HuH-7 (cell line): ENCODE measurements around the gene KLF9.

Experiments used
- DNase-seq: peaks from one replicate; pipeline ENCODE4 v3.0.0; 2011; ENCODE audit warnings: low spot score

KLF9 gene

DNA sequence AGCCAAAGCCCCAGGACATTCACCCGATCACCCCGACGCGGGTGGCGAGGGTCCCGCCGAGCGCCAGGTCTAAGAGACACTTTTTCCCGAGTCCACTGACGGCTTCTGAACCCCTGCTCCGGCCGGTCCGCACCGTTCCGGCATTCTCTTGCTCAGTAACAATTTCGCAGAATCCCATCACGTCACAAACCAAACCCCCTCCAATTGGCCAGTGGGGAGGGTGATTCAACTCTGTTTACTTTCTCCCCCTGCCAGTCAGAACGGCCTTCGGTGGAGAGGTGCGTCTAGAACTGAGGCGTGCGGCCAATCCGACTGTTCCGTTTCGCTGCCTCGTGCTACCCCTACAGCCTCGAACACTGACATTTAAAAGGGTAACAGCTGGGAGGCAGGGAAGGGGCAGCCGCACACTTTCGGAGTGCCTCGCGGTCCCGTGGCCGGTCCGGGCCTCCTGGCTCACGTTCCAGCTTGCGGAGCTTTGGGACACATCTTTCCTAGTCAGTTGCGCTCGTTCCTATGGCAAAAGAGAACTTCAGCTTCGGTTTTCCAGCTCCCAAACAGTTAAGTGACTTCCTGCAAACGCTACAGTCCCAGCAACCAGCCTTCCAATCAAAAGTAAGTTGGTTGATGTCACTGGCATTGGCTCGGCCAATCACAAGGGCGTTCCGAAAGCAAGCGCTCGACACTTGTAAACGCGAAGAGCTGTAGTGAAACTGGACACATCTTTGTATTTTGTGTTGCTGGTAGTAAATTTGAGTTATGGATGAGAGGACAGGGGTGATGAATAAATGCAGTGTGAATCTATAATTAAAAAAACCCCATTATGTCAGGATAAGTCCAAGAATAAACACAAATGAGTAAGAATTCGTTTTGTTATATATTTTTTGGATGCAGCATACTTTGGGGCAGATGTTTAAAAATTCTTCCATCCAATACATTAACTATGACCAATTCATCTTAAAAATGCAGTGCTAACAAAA lies at the start of gene KLF9:
Gene KLF9, minus strand, starts transcription at position 859 of the 977 bp plus-strand sequence. CDS start 1,294 bp downstream, outside the sequence.
- peak; percentile 89 for DNase-seq

DNA sequence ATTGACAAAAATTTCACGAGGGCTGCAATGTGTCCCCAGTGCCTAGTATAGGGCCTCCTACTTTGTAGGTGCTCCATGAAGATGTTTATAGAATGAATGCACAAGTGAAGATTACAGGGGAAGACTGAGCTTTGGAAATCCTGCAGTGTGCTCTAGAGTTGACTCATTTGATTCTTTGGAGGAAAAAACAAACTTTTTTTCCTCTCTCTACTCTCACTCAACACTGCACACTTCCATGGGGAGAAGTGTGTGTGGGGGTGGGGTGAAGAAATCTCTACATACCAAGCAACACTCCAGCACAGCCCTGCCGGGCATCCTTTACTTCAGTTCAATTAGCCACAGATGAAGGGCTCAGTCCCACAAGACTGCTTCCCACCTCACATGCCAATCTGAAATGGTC lies 49.4 kb upstream of the KLF9 start:
- DNase-seq = no peak

DNA sequence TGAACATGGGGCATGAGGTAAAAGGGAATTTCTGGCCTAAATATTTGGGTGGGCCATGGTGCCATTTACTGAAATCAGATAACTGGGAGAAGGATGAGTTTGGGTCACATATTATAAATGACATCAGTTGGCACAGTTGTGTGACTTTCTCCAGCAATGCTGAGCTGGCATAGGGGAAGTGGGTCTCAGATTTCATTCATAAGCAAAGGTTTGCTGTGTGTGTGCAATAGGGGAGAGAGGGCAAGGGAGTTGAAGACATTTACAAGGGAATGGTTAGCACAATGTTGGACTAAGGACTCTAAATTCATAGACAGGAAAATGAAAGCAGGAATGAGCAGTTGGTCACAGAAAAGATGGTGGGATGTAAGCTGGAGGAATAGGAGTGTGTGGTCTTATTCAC lies 47.8 kb upstream of the KLF9 start:
- DNase-seq = no peak

DNA sequence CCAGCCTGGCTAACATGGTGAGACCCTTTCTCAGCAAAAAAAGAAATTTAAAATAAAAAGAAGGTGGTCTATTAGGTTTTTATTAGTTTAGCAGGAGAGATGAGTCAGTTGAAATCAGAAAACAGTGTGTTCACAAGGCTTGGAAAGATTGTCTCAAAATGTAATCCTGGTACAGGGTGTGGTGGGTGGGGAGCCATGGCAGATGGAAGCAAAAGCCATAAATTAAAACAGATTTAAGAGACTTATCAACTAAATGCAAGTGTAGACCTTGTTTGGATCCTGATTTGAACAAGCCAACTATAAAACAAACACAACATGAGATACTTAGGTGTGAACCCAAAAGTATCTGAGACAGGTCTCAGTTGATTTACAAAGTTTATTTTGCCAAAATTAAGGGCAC lies 42.8 kb upstream of the KLF9 start:
- no peak for DNase-seq

DNA sequence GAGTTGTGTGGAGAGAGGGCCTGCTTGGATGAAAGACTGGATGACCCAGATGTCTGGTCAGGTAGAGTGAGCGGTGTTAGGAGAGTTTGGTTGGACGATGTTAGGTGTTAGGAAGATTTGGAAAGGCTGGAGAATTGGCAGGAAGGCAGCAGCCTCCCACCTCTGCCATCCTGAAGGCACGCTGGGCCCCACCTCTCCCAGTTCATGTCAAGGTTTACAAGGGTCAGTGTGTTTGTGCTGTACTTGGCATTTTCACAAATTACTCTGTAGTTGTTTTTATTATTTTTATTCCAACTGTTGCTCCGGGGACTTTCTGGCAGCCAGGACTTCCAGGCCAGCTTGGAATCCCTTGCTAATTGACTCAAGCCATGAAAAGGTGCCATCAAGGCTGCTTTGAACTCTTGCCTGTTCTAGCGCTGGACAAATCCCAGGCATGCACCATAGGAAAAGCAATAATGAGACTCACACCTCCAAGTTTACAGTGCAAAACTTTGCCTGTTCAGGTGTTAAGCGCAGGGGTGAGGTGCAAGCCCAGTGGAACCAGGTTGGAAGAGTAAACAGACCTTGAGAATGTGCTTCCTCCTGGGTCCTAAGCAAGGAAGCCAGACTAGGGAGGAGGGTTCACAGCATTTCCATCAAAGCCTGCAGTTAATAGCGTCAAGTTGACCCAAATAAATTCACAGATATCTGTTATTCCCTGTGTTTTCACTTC lies 41.7 kb upstream of the KLF9 start:
- no peak for DNase-seq

DNA sequence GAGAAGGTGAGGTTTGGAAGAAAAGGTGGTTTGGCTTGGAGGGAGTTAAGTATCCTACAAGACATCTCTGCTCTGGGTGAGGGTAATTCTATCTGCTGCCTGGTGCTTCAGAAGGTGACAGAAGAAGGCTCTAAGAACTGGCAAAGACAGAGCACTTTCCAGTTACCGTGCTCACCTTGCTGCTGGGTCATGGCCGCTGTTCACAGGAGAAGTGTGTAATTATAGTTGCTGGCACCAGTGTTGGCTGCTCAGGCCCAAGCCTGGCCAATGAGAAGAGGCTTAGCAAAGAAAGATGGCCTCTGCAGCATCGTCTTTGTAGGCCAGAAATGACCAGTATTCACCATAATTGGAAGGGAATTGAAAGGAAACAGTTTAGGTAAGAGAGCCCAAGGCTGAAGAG lies 37.9 kb upstream of the KLF9 start:
- no peak for DNase-seq

DNA sequence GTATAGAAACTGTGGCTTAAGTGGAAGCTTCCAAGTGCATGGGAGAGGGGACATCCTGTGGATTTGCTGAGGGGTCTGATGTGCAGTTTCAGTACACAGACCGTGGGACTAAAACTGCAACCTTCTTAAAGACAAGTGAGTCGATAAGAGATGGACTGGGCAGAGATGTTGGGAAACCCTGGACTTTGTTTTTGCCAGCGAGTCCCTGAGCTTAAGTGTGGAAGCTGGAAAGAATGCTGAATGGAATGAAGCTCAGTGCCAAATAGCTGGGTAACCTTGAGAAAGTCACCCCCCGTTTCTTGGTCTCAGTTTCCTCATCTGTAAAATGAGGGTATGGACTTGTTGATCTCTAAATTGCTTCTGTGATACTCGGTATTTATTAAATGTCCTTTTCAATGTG lies 37.3 kb upstream of the KLF9 start:
- no peak for DNase-seq

DNA sequence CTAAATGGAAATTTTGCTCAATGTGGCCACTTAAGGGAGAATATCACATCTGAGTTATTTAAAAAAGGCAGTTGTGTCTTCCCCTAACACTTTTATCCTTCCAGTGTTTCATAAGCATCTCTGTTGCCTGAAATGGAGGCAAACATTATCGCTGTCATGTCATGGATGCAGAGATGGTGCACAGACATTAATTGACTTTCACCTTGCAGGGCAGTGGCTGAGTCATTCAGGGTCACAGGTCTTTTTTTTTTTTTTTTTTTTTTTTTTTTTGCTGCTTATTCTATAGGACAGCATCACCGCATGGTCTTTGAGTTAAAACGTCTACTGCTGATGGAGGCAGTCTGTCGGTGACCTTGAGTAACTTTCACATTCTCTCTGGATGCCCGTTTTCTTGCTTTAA lies 36.3 kb upstream of the KLF9 start:
- no peak for DNase-seq

DNA sequence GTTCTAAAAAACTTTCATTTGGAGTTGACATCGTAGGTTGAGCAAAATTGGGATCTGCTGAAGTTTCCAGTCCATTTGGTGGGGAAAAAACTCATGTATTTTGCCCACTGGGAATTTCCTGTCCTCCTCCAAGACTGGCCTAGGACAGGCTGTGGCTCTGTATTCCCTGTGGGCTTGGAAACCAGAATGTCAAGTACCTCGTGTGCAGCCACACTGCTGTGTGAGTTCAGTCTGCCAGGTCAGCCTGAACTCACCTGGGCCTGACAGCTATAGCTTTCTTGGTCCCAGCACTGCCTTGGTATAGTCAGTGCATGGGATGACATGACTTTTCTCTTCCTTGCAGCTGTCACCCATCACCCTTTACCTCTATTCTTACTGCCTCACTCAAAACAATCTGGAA lies 35.0 kb upstream of the KLF9 start:
- no peak for DNase-seq

DNA sequence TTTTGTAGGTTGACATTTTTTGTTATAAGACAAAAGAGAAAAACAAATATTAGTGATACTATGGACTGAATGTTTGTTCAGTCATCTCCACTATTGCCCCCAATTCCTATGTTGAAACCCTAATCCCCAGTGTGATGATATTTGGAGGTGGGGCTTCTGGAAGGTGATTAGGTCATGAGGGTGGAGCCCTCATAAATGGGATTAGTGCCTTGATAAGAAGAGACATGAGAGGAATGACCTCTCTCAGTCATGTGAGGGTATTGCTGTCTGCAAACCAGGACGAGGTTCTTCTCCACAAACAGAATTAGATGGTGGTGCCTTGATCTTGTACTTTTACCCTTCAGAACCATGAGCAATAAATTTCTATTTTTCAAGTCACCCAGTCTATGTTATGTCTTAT lies 34.5 kb upstream of the KLF9 start:
- no peak for DNase-seq

DNA sequence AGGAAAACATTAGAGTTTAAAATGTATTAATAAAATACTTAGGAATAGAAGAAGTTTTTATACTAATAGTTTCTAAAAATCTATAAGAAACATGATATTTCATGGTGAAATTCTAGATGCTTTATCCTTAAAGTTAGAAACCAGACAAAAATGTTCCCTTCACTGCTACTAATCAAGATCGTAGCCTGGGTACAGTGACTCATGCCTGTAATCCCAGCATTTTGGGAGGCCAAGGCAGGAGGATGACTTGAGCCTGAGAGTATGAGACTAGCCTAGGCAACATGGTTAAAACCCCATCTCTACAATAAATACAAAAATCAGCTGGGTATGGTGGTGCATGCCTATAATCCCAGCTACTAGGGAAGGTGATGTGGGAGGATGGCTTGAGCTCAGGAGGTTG lies 30.4 kb upstream of the KLF9 start:
- no peak for DNase-seq

DNA sequence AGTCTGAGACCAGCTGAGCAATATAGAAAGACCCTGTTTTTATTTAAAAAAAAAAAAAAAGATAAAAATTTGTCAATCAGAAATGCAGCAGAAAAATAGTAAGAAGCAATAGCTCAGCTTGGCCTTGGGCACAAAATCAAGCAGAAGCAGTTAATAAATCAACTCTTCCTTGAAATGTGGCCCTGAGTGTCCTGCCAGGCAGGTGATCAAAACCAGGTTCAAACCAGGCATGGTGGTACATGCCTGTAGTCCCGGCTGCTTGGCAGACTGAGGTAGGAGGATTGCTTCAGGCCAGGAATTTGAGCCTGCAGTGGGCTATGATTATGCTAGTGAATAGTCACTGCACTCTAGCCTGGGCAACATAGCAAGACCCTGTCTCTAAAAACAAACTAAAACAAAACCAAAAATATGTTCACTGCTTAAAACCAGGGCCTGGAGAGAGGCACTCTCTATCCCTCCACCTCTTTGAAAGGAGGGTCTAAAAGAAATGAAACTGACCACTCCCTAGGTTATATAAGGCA lies 27.9 kb upstream of the KLF9 start:
- DNase-seq = no peak

DNA sequence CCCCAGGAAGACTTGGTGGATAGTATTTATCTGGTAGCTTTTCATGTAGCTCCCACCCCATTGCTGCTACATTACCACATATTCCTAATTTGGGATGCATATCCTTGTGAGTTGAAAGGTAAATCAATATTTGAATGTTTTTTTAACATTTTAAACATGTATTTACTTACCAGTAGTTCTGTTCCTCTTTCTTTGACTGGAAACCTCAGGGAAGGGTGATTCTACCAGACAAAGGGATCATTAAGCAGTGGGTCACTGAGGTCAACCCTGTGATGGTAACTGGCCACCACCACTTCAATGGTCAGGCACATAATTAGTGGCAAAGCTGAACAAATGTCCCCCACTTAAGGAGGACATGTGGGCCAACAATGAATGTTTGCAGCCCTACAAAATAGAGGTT lies 27.2 kb upstream of the KLF9 start:
- no peak for DNase-seq

DNA sequence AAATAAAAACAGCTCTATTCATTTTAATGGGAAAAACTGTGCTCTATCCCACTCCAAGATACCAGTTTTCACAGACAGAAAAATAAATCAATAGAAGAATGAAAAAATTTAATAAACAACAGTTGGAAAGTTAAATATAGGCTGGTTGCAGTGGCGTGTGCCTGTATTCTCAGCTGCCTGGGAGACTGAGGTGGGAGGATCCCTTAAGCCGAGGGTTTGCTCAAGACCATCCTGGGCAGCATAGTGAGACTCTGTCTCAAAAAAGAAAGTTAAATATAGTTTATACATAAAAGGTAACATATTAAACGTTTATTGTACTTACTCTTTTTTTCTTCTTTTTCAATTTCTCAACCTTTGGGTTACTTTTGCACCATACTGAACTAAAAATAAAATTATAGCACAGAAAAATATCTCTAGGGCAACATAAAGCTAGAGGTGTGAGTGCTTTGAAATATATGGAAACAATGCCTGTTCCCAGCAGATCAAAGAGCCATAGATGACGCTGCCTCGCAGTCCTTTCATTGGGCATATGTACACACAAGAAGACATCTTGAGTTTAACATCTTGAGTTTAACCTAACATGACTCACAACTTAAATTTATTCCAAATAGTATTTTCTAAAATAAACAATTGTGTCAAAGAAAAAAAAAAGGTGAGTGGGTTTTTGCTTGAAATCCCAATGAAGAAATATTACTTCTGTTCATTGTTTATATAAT lies 25.7 kb upstream of the KLF9 start:
- DNase-seq = no peak

DNA sequence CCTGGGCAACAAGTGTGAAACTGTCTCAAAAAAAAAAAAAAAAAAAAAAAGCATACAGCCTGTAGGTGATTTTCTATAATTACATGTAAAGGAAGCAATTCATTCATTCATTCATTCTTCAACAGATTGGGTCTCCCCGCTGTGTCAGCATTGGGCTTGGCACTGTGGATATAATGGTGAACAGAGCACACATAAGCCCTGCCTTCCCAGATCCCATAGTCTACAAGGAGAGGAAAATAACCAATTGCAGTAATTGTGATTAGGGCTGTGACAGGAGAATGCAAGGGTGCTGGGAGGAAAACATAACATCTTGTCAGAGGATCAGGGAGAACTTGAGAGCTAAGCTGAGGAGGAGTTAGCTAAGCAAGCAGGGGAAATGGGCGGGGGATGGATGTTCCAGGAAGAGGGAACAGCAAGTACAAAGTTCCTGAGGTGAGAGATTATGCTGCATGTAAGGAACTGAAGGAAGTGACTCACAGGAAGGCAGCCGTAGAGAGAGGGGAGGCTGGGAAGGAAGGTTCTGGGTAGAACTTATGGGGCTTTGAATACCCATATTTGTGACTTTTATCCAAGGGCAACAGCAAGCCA lies 24.0 kb upstream of the KLF9 start:
- DNase-seq = no peak

DNA sequence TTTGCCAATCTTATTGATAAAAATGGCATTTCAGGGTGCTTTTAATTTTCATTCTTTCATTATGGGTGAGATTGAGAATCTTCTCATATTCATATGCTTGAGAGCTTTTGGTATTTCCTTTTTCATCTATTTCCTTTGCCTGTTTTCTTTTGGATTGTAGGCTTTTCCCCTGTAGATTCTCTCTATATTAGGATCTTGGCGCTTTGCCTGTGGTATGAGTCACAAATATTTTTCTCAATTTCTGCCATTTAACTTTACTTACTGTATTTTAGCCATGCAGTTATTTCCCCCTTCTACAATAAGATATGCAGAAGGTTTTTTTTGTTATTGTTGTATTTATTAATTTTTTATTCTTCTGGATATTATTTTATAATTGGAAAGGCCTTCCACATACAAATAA lies 21.5 kb upstream of the KLF9 start:
- no peak for DNase-seq

DNA sequence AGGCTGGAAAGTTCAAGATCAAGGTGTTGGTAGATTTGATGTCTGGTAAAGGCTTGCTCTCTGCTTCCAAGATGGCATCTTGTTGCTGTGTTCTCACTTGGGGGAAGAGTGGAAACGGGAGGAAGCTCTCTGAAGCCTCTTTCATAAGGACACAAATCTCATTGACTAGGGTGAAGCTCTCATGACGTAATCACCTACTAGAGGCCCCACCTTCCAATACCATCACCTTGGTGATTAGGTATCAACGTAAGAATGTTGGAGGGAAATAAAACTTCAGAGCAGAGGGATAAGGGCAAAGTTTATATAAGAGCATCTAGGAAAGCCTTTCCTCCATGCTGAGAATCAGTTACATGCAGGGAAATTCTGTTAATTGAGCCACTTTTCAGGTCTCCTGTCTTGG lies 15.4 kb upstream of the KLF9 start:
- DNase-seq = no peak

DNA sequence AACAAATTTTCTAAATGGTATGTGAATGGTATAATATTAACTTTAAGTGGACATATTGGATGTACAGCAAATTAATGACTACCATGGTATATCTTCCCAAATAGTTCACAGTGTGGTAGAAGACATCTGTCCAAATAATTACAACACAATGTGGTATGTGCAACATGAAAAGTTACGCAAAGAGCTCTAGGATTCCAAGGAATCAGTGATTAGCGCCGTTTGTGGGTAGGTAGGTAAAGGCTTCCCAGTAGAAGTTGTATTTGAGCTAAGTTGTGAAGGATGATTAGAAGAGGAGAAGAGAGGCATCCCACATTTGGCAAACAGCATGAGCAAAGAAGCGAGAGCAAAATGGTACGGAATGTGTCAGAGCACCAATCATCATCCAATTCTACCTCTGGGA lies 14.3 kb upstream of the KLF9 start:
- DNase-seq = no peak

DNA sequence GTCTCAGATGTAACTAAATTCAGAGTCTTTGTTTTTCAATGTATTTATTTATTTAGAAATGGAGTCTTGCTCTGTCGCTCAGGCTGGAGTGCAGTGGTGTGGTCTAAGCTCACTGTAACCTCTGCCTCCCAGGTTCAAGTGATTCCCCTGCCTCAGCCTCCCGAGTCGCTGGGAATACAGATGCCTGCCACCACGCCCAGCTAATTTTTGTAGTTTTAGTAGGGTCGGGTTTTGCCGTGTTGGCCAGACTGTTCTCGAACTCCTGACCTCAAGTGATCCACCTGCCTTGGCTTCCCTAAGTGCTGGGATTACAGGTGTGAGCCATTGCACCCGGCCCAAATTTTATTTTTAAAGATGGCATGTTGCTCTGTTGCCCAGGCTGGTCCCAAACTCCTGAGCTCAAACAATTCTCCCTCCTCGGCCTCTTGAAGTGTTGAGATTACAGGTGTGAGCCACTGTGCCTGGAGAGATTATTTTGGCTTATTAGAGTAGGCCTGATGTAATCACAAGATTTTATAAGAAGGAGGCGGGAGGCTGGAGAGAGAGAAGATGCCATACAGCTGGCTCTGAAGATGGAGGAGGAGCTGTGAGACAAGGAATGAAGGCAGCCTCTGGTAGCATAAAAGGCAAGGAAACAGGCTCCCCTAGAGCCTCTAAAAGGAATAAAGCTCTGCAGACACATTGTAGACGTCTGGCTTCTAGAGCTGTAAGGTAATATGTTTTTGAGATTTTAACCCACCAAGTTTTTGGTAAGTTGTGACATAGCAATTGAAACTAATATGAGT lies 12.9 kb upstream of the KLF9 start:
- no peak for DNase-seq

DNA sequence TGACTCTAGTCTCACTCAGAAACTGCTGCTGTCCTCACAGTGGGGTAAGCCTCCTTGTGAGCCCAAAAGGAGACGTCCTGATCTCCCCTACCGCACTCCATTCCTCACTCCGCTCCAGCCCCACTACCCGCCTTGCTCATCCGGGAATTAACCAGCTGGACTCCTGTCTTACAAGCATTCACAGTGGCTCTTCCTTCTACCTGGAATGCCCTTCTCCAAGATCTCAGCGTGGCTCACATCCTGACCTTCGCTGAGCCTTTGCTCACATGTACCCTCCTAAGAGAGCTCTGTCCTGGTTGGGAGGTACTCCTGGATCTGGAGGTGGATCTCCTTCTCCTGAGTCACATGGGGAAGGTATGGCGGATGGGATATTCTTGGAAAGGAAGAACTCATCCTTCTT lies 10.7 kb upstream of the KLF9 start:
- no peak for DNase-seq

DNA sequence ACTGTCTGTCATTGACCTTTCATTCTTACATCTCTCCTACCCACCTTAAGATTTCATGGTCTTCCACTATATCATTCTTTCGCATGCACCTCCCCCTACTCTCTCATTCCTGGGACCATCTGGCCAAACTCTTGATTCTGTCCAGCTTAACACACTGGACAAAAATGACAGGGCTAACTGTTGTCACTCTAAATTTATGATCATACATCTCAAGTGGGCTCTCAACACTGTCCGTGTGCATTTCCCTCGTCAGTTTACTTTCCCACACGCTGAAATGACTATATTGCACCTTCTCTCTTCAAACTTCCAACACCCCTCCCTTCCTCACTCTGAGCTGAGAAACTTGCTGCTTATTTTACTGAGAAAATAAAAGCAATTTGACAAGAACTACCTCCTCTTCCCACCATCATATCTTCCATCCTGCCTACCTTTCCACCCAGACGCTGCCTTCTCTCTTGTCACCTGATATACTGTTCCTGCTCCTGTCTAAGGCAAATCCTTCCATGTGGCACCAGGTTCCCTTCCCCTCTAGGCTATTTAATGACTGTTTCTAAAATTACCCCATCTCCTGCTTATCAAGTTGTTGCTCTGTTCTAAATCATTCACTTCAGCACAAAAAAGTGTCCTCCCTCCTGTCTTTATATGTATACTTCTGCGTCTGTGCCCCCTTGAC lies 8.1 kb upstream of the KLF9 start:
- DNase-seq = no peak
